HG02623 (cell line): ENCODE measurements around the gene RCAN3.
"Not testable (repeated sequence)": the region's sequence is repeated elsewhere in the genome, so short reads cannot be mapped to it uniquely, and the experiment has no call there.

Experiments
- ATAC-seq: cut with Tn5 transposase; IDR thresholded peaks from one replicate; pipeline ENCODE4 v1.9.1; 2021; ENCODE audit warnings: moderate library complexity; ENCODE audit not compliant: unreplicated experiment

Gene RCAN3

GRCh38 chr1:24548070-24548469, 45.4 kb downstream of the RCAN3 start:
- ATAC-seq, result no peak

- not testable (repeated sequence) for ATAC-seq
These were observed 46.6 kb downstream of the RCAN3 start for GRCh38 chr1:24549210-24549609.

GRCh38 chr1:24551290-24551959, 48.8 kb downstream of the RCAN3 start:
- ATAC-seq, result no peak

- no peak for ATAC-seq
These were observed 49.4 kb downstream of the RCAN3 start for GRCh38 chr1:24551960-24552571.

DNA sequence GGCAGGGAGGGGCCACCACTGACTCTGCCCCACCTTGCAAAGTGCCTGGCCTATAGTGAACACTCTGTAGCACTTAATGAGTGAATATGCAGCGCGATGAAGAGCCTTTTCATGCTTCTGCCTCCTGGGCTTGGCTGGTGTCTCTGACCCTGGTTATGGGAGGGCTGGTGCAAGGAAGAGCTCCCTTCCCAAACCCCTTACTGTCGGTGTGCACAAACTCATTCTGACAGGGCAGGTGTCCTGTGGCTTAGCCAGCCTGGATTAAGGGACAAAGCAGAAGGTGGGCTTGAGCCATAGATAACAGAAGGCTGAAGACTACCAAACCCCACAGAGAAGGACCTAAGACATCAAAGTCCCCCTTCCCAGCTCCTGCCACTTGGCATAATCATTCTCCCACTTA, 51.3 kb downstream of the RCAN3 start:
- ATAC-seq, result no peak

- ATAC-seq, result no peak
These were observed 52.1 kb downstream of the RCAN3 start for GRCh38 chr1:24554714-24555113.

DNA sequence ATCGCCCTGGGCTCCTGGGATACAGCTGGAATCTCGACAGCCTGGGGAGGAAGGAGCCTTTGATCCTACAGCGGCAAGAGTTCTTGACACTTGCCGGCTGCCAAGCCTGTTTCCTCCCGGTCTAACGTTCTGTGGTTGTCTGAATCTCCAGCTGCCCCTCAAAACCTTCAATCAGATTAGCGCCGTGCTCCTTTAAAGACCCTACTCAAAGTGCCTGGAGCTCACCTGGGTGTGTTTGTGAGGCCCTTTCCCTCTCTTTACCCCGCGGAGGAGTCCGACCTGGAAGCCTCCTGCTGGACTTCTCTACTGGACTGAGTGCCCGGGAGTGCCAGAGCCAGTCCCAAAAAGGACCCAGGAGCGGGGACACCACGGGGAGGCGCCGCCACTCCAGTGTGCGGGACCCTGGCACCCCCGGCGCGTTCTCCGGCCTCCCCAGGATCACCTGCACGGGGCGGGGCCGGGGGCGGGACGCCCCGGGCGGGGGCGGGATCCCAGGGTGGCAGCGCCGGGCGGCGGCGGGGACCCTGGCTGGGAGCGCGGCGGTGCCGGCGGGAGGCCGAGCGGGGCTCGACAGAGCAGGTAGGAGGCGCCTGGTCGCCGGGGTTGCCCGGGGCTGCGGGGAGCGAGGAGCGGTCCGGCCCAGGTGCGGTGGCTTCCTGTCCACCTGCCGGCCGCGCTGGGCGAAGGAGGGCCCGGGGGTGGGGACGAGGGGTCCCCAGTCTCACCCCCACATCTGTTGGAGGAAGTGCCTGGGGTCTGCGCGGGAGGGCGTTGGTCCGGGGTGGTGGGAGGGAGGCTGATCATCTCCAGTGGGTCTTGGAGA, 53.2 kb downstream of the RCAN3 start, which contains the start of gene NCMAP:
NCMAP (plus strand) TSS at position 497 of the 823 bp plus-strand sequence. CDS start 39,344 bp downstream, outside the sequence.
- ATAC-seq, result no peak

GRCh38 chr1:24556414-24556795, 53.8 kb downstream of the RCAN3 start:
- ATAC-seq, result no peak

GRCh38 chr1:24557220-24557619, 54.6 kb downstream of the RCAN3 start:
- no peak for ATAC-seq

DNA sequence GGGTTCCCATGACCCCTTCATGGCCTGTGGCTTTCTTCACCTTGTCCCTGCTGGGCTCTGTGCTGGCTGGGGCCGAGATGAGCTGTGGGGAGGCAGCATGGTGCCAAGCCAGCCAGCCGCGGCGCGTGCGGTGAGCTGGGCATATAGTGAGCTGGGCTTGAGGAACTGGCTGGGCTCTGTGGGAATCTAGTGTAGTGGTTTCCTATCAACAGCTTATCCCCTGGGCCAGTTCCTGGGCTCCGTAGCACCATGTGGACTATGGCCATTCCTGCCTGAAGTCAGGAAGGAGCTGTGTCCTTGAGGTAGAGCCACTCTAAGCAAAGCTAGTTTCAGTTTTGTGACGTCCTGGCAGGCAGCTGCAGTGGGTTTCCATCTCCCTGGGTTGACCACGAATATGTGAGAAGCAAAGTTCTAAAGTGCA, 55.1 kb downstream of the RCAN3 start:
- ATAC-seq, result no peak

DNA sequence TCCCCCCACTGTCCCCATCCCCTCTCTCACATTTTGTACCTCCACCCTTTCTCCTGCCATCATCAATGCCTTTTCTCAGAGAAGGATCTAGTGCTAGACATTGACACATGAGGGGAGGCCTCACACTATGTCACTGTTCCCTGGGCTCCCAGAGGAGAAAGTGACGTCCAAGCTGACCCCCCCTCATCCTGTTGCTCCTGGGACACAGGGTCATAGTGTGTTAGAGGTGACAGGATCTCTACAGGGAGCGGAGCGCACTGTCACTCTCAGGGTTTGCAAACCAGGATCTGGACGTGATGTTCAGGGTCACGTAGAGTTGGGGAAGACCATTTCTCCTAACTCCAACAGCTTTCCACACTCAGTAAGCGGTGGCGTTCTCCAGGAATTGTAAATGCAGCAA, 55.8 kb downstream of the RCAN3 start:
- ATAC-seq, result no peak

DNA sequence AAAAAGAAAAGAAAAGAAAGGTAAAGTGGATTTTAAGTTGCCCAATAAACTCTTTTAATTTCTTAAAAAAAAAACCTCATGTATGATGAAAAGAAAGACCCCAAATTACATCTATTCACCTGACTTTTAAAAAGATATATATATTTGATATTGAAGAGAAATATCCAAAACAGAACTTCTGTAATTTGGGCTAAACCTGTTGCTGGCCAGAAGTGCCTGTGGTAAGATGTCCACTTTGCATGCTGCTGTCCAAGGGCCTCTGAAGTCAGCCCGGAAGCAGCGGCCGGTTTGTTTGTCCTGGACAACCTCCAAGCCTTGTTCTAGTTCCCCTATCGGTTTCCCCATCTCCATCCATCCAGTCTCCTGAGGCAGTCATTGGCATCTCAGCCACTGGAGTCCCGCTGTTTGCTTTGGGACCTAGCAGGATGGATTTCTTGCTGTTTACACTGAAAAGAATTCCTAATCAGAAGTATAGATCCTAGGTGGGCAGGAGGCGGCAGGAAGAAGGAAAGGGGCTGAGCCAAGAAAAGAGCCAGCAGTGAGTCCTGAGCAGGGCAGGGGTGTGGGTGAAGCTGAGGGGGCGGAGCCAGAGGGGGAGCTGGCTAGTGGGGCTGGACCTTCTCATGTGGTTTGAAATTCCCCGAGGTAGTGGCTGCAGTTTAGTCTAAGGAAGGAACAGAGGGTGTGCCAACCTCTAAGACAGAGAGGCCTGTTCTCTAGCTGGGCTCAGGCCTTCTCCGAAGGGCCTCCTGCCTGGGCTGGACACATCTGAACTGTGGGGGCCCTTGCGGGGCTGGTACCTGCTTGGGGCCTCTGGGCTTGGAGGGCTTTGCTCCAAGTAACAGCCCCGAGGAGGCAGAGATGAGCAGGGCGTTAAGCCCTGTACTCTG, 56.5 kb downstream of the RCAN3 start:
- ATAC-seq, result no peak

DNA sequence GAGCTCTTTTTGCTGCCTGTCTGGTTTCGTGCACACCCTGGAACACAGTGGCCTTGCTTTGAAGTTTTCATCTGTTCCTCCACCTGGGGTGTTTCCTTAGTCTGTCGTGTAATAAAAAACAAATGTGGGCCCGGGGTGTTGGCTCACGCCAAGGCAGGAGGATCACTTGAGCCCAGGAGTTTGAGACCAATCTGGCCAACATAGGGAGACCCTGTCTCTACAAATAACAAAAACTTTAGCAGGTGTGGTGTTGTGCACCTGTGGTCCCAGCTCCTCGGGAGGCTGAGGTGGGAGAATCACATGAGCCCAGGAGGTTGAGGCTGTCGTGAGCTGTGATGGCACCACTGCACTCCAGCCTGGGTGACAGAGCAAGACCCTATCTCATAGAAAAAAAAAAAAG, 57.7 kb downstream of the RCAN3 start:
- no peak for ATAC-seq

GRCh38 chr1:24562625-24563024, 60.0 kb downstream of the RCAN3 start:
- no peak for ATAC-seq

- ATAC-seq, result no peak
These were observed 62.1 kb downstream of the RCAN3 start for GRCh38 chr1:24564695-24565094.

- ATAC-seq, result no peak
These were observed 63.7 kb downstream of the RCAN3 start for GRCh38 chr1:24566236-24566867.

- ATAC-seq, result no peak
These were observed 65.3 kb downstream of the RCAN3 start for GRCh38 chr1:24567792-24568388.

DNA sequence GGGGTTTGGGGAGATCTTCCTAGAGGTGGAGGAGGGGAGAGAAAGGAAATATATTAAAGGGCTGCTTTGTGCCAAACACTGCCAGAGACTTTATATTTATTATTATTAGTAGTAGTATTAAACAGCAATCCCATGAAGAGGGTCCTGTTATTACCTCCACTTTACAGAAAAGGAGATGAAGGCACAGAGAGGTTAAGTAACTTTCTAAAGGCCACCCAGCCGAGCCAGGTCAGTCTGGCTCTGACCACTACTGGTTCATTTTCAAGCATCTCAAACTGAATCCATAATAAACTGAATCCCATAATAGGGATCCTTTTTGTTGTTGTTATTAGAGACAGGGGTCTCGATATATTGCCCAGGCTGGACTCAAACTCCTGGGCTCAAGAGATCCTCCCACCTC, 65.8 kb downstream of the RCAN3 start:
- no peak for ATAC-seq

DNA sequence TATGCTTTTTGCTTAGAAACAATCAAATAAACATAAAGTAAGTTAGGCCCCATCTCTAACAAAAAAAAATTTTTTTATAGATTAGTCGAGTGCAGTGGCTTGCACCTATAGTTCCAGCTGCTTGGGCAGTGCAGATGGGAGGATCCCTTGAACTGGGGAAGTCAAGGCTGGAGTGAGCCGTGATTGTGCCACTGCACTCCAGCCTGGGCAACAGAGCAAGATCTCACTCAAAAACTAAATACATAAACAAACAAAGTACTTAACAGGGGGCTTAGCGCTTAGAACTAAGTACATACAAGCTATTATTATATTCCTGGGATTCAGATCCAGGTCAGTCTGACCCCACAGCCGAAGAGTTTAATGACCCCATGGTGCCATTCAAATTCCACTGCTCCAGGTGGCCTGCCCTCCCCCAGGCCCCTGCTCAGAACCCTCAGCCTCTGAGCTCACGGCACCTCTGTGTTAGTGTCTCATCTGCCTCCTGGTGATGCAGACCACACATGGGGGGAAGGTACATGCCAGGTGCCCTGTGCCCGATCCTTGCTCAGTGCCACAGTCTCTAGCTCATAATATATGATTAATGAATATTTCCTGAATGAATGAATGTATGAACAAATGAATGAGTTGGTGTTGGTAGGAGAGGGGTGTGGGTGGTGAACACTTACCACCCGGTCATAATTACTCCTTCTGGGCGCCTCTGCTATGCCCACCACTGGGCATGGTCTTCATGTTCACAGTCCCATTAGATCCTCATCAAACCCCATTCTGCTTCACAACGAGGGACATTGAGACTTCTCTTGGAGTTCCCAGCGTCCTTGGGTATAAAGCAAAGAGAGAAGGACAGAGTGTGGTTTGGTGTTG, 67.9 kb downstream of the RCAN3 start:
- ATAC-seq, result no peak
